HuH-7.5 (cell line): ENCODE results near the gene DESI1.
"Not testable (repeated sequence)": the region's sequence is repeated elsewhere in the genome, so short reads cannot be mapped to it uniquely, and the experiment has no call there.

Experiments
- DNase-seq: peaks from one replicate; pipeline ENCODE4 v3.0.0; 2011; ENCODE audit warnings: low spot score

The DESI1 gene

DNA sequence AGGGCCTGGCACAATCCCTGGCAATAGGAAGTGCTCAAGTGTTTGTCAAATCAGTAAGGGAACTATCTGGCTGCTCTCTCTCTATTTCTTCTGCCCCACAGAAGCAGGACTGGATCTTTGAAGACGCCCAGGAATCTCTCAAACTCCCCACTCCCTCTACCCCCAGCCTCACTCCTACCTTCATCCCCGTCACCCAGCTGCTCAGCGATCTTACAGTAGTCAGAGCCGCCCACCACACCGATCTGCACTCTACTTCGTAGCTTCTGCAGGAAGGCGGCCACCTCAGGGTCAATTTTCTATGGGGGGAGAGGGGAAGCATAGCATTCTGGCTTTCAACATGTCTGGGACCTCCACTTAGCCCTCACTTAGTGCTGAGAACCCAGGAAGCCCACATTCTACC lies 34.9 kb downstream of the DESI1 start:
- no peak for DNase-seq

DNA sequence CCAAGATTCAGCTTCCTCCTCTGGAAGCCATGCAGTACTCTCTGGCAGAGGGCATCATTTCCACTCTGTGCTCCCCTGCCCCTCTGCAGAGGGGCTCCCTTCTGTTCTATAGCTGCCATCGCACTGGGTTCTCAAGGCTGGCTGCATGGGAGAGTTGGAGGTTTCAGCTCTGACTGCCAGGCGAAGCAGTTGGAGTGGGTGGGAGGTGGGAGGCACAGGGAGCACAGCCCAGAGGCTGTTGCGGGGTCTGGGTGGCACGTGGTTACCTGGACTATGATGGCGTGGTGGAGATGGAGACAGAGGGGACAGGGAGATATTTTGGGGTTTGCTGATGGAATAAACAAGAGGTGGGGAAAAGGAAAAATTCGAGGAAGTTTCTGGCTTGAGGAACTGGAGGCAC lies 36.0 kb downstream of the DESI1 start:
- no peak for DNase-seq

DNA sequence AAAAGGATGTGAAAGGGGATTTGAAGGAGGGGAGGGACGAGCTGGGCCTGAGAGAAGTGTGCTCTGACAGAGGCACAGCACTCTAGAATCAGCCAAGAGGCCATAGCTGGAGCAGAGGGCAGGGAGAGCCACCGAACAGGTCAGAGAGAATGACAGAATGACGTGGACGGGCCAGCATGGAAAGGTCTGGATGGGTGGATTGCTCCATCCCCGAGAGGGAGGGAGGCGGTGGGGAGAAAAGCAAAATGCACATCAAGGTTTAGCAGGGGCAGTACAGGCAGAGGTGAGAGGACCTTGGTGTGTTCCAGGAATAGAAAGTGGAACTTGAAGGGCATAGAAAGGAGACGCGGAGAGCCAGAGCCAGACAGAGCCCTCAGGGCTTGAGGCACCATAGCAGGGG lies 38.1 kb downstream of the DESI1 start:
- DNase-seq: no peak

GRCh38 chr22:41579997-41580355 lies 40.9 kb downstream of the DESI1 start:
- no peak for DNase-seq

DNA sequence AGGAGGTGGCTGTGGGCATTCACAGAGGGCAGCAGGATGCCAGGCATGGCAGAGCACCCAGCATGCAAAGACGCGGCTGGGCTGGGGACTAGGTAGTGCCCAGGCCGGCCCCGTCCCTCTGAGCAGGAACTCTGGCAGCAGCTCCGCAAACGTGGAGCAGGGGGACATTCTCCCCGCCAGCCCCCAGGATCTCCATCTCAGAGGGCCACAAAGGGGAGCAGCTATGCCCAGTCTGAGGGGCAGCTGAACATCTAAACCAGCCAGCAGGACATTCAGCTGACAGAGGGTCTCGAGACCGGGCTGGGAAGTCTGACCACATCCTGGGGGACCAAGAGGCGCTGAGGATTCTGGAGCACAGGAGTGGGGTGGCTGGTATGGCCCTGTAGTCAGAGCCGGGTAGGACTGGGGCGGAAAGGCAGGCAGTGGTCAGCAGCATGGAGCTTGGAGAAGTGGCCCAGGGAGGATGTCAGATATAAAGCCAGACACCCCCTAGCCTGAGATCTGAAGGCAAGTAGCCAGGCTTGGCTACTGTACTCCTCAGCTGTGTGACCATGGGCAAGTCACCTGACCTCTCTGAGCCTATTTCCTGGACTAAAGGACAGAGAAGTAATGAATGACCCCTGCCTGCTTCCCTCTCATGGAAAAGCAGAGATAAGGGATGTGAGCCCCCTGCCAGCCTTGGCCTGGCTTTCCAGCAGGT lies 41.4 kb downstream of the DESI1 start:
- no peak for DNase-seq

DNA sequence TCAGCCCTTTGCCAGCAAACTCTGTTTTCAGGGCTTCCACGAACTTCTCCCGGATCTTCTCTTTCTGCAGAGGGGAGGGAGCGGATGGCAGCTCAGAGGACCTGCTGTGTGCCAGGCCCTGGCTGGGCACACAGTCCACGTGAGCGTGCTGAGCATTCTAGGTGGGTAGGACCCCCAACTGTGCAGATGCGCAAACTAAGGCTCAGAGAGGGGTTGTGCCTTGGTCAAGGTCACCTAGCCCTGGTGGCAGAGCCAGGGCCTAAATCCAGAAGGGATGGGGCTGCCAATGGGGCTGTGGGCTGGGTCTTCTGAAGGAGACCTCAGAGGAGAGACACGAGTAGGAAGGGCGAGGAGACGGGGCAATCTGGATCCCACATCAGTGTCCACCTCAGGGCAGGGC lies 42.0 kb downstream of the DESI1 start:
- no peak for DNase-seq

DNA sequence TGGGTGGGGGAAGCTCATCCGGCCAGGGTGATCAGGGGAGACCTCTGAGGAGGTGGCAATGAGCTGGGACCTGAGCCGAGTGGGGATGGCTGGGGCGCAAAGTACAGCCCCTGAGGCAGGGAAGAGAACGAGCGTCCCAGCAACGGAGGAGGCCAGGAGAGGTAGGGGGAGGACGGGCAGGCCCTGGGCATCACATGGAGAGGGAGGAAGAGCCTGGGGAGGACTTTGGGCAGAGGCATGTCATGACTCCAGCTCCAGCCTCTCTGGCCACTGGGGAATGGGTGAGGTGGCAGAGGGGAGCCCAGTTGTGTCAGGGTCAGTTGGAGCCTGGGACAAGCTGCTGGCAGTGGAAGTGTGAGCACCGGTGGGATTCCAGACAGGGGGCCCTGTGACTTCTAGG lies 42.7 kb downstream of the DESI1 start:
- no peak for DNase-seq

DNA sequence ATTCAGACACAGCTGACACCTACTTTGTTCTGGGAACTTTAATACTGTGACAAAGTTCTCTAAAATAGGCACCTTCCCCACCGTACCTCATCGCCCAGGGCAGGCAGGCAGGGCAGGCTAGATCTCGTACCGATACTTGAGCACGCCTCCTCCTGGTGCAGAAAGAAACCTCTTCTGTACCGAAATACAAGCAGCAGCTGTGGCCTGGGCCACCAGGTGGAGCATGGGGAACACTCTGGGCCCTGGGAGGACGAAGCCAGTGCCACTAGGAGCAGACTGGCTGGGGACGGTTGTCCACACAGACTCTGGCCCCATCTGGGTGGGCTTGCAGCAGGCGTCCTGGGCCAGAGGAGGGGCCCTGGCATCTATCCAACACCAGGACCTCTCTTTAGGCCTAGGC lies 44.0 kb downstream of the DESI1 start:
- DNase-seq: peak; percentile 80

DNA sequence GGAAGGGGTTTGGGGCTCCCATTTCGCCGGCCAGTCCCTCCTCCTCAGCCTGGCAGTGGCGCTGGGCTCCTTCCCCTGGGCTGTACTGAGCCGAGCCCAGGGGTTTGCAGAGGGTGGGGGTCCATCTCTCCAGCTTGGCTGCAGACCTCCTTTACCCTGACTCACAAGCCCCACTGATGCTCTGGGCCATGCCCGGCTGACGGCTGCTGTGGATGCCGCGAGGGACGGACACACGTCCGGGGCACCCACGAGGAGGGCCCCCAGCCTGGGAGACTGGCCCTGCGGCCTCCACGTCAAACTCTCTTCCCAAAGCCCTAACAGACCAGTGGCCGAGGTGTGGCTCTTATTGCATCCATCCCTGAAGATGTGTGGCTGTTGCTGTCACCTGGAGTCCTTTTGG lies 45.3 kb downstream of the DESI1 start:
- no peak for DNase-seq

GRCh38 chr22:41574847-41575381 lies 45.9 kb downstream of the DESI1 start:
- DNase-seq: no peak

DNA sequence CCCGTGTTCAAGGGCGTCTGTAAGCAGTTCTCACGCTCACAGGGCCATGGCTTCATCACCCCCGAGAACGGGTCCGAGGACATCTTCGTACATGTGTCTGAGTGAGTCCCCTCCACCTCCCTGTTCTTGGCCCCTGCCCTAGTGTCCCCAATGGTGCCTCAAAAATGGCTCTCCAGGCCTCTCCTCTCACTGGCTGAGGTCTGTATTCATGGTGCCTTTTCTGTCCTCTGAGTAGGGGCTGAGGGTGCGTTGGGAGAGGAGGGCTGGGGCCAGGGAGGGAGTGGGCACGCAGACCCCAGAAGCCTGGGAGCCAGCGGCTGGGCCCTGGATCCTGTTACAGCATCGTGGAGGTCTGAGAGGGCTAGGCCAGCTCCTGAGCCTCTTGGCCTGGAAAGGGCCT lies 47.2 kb downstream of the DESI1 start:
- DNase-seq: no peak

DNA sequence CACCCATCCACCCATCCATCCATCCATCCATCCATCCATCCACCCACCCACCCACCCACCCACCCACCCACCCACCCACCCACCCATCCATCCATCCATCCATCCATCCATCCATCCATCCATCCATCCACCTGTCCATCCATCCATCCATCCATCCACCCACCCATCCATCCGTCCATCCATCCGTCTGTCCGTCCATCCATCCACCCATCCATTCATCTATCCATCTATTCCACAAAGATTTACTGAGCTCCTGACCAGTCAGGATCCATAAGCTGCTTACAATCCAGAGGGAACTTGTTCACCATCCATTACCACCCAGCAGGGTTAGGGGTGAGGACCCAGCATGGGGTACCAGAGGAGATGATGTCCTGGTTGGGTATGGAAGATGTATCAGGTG lies 48.5 kb downstream of the DESI1 start:
- not testable (repeated sequence) for DNase-seq

GRCh38 chr22:41571786-41572185 lies 49.1 kb downstream of the DESI1 start:
- no peak for DNase-seq

DNA sequence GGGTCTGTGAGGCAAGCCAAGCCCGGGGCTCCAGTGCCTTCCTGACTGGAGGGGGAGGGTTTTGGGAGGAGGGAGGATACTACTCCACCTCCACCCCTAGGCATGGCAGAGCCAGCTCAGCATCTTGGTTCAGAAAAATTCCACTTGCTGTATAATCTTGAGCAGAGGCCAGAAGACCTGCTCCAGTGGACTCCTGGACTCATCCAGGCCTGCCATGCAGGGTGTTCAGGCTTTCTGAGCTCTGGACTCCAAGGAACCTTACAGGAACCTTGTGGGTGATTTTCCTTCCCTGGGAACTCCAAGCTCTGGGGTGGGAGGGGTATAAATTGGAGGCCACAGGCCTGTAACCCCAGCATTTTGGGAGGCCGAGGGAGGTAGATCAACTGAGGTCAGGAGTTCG lies 50.6 kb downstream of the DESI1 start:
- no peak for DNase-seq

GRCh38 chr22:41568811-41569210 lies 52.0 kb downstream of the DESI1 start:
- DNase-seq: no peak

GRCh38 chr22:41567512-41567768 lies 53.4 kb downstream of the DESI1 start:
- no peak for DNase-seq

DNA sequence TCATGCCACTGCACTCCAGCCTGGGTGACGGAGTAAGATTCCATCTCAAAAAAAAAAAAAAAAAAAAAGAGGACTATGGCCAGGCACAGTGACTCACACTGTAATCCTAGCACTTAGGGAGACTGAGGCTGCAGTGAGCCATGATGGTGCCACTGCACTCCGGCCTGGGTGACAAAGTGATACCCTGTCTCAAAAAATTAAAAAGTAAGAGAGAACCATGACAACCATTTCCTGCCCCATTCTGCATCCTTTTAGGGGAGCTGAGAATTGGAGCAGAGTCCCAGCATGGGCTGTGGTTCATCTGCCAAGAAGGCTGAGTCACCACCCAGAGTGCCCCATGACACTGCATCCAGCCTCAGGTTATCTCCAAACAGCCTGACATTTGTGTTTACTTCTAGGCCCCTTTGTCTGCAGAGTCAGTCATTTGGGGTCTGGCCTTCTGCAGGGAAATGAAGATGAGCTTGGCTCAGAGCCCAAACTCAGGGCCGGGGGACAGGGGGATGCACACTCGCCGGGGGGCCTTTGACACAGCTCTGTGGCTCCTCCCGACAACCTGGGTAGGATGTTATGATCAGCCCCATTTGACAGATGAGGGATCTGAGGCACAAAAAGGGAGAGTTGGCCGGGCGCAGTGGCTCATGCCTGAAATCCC lies 55.3 kb downstream of the DESI1 start:
- no peak for DNase-seq

DNA sequence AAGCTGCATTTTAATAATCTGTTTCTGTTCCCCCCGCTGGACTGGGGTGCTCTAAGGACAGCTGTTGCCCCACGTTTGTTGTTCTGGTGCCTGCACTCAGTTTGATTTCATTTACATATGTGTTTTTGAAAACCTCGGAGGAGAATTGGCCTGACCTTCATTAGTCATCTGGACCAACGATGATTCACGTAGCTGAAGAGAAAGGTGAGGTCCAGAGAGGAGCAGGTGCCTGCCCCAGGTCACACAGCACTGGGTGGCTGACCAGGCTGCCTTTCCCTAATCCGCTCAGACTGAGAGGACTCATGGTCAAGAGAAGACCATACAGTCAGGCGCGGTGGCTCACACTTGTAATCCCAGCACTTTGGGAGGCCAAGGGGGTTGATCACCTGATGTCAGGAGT lies 56.3 kb downstream of the DESI1 start:
- no peak for DNase-seq

- DNase-seq: no peak
Observed at GRCh38 chr22:41563051-41563711, 57.7 kb downstream of the DESI1 start.

DNA sequence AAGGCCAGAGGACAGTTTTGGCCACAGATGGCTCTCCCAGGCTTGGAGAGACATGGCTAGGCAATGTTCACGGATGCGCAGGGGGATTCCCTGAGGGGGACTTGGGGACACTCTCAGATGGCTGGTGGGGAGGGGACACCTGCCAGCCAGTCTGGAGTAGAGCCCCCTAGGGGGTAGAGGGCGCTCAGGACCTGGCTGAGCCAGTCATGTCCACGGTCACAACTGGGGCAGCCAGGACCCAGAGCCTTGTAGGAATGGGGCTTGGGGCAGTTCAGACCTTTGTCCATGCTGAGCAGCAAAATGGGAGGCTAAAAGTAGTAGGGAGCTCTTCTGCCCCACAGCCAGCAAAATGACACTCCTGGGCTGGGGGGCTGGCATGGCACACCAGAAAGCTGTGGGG lies 58.4 kb downstream of the DESI1 start:
- no peak for DNase-seq

DNA sequence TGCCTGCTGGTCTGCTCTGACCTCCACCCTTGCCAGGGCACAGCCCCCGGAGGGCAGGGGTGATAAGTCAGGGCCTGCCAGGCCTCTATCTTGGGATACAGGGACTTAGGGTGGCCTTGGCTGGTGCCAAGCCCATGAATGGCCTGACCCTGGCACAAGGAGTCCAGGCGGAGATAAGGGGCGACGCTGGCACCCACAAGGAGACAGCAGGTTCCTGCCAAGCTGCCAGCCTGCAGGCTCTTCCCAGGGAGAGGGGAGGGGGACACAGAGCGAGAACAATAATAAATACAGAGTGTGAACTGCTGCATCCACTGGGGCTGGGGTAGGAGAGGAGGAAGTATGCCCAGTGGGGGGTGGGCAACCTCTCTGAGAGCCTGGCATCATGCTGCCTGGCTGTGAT lies 59.1 kb downstream of the DESI1 start:
- DNase-seq: no peak

DNA sequence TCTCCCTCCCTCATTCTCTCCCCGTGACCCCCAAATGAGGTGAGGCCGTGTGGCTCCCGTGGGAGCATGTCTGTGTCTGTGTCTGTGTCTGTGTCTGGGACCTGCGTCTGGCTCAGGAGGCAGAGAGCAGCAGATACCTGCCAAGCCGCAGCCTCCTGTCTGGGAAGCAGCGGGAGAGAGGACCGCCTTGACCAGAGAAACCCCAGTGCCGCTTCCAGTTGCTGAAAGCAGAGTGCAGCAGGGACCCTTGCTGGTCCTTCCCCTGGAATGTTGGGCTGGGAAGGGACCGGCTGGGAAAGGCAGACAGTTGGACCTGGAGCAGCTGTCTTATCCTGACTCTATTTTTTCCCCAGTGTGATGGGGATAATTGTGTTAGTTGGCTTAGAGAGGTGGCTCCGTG lies 59.5 kb downstream of the DESI1 start:
- DNase-seq: no peak

- DNase-seq: no peak
Observed at GRCh38 chr22:41560095-41560471, 60.8 kb downstream of the DESI1 start.

- DNase-seq: not testable (repeated sequence)
Observed at GRCh38 chr22:41558241-41558630, 62.6 kb downstream of the DESI1 start.
